ENCODE measurements around the gene BEX3. TPM values are rescaled to one million over a fixed set of nuclear protein-coding genes. Genes with fewer than 3 reads are reported as not detected.
"Not testable (repeated sequence)": the region's sequence is repeated elsewhere in the genome, so short reads cannot be mapped to it uniquely, and the experiment has no call there.

The BEX3 gene
- total RNA-seq, 4 donors from 2014 or later: 68.5 to 157 (median 110) TPM

DNA sequence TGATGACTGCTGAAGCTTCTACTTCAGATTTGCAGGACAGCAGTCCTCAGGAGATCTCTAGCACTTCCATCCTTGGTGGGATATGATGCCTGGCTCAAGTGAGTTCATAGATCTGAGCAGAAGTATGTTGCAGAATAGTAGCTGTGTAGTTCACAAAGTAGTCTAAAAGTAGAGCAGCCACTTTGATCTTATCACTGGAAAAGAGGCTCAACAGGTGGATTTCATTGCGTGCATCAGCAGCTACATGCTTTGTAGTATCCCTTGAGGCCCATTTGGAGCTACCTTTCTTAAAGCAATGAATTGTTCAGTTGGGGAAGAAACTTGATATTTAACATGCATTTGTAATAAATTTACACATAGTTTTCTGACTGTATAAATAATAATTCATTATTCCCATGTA is 29.9 kb downstream of the BEX3 start:
- DNase-seq (ENCODE audit: low spot score) (no peak), ATAC-seq (ENCODE audit: low FRiP score) (no peak)
- TF ChIP-seq, protein P1, sequence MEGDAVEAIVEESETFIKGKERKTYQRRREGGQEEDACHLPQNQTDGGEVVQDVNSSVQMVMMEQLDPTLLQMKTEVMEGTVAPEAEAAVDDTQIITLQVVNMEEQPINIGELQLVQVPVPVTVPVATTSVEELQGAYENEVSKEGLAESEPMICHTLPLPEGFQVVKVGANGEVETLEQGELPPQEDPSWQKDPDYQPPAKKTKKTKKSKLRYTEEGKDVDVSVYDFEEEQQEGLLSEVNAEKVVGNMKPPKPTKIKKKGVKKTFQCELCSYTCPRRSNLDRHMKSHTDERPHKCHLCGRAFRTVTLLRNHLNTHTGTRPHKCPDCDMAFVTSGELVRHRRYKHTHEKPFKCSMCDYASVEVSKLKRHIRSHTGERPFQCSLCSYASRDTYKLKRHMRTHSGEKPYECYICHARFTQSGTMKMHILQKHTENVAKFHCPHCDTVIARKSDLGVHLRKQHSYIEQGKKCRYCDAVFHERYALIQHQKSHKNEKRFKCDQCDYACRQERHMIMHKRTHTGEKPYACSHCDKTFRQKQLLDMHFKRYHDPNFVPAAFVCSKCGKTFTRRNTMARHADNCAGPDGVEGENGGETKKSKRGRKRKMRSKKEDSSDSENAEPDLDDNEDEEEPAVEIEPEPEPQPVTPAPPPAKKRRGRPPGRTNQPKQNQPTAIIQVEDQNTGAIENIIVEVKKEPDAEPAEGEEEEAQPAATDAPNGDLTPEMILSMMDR (IDR thresholded peaks at IDR 0.05): no peak

DNA sequence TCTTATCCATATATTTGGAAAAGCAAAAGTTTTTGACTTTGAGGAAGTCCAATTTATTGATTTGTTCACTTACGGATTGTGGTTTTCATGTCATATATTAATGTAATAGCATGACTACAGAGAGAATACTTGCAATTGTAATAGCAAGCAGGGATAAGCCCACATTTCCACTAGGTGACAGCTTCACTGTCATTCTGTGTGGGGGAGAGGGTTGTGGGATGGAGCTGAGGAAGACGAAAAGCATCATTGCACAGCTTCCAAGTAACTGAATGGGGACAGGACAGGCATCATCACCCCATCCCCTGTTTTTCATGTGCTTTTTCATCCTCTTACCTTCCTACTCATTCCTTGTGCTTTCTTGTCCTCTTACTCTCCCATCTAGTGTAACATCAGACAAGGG is 31.4 kb downstream of the BEX3 start:
- TF ChIP-seq, protein P1 (IDR thresholded peaks at IDR 0.05): no peak
- ATAC-seq (ENCODE audit: low FRiP score) (no peak), DNase-seq (ENCODE audit: low spot score) (no peak)

DNA sequence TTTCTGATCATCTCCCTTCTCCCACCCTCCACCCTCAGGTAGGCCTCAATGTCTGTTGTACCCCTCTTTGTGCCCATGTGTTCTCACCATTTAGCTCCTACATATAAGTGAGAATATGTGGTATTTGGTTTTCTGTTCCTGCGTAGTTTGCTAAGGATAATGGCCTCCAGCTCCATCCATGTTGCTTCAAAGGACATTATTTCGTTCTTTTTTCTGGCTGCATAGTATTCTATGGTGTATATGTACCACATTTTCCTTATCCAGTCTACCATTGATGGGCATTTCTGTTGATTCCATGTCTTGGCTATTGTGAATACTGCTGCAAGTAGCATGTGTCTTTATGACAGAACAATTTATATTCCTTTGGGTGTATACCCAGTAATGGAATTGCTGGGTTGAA is 35.4 kb downstream of the BEX3 start:
- not testable (repeated sequence) for DNase-seq (ENCODE audit: low spot score); ATAC-seq (ENCODE audit: low FRiP score)

DNA sequence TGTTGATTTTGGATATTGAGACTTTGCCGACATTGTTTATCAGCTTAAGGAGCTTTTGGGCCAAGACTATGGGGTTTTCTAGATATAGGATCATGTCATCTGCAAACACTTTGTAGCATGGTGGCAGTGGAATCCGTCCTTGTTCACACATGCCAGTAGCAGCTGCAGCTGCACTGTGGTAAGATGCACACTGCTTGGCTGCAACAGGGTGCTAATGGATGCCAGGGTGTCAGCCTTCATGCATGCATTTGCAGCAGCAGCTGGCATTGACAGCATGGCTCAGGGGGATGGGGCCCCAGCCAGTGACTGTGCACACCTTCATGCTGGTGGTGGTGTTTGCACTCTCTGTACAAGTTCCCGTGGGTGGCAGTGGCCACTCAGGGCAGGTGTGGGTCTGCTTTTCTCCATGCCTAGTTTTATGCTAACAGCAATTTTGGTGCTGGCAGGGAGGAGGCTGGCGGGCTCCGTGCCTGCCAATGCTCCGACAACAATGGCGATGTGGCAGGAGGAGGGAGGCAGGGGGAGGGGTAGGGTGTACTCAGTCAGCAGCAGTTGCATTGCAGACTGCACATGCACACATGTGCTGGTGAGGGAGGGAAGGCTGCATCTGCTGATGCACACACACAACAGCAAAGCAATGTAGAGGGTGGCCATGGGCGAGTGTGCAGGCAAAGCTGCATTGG is 37.5 kb downstream of the BEX3 start:
- TF ChIP-seq, protein P1 (IDR thresholded peaks at IDR 0.05): no peak
- no peak for DNase-seq (ENCODE audit: low spot score)
- no peak for ATAC-seq (ENCODE audit: low FRiP score)

DNA sequence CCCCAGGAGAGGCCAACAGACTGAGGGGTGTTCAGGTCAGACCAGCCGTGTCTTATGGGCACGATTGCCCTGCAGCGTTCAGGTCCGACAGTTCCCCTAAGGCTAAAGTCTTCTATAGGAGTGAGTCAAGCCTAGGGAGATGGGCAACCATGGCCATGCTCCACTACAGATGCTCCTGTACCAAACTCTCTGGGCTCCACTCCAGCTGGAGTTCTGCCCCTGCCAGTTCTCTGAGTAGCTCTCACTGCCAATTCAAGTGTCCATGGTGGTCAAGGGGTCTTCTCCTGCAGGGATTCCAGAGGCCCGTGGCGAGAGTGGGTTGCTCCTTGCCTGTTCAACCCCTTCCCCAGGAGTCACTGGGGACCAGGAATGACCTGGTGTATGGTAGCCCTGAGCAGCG is 38.2 kb downstream of the BEX3 start:
- ATAC-seq (ENCODE audit: low FRiP score): no peak
- TF ChIP-seq, protein P1 (IDR thresholded peaks at IDR 0.05): no peak
- no peak for DNase-seq (ENCODE audit: low spot score)

DNA sequence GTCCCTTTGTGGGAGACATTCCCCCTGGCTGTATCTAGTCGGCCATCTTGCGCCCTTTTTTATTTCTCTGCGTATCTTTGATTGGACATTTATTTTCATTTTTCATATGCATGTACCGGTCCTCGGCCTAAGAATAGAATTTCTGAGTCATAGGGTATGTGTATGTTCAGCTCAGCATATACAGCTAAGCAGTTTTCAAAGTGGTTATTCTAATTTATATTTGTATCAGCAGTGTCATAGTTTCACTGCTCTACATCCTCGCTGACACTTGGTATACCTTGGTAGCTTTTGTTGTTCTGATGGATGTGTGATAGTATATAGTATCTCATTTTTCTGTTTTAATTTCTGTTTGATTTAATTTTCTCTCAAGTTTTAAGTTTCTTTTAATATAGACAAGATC is 38.7 kb downstream of the BEX3 start:
- DNase-seq (ENCODE audit: low spot score) (no peak), ATAC-seq (ENCODE audit: low FRiP score) (no peak)
- TF ChIP-seq, protein P1 (IDR thresholded peaks at IDR 0.05): no peak

DNA sequence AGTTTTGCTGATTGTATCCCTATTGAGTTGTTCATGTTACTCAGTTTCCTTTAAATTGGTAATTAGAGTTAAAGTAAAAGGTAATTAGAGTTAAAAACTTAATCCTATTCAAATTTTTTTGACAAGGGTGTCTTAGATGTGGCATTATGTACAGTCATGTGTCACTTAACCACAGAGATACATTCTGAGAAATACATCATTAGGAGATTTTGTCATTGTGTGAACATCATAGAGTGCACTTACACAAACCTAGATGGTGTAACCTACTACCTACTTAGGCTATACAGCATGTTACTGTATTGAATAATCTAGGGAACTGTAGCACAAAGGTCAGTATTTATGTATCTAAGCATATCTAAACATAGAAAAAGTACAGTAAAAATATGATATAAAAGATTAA is 39.2 kb downstream of the BEX3 start:
- TF ChIP-seq, protein P1 (IDR thresholded peaks at IDR 0.05): no peak

More for the DNA sequence above, 39.2 kb downstream of the BEX3 start:
- DNase-seq (ENCODE audit: low spot score) (no peak), ATAC-seq (ENCODE audit: low FRiP score) (no peak)

Data from omental fat pad (tissue), 4 donors.